GM23248 (cell line): ENCODE results near the gene RFX8.

Experiments
- EZH2 ChIP-seq: fragments of 200-600 bp; sonication (generic); IDR thresholded peaks from 2 replicates; pipeline ENCODE4 v1.6.1; 2018; ENCODE audit warnings: antibody characterized with exemption, mild to moderate bottlenecking; ENCODE audit not compliant: insufficient read depth, poor library complexity, severe bottlenecking
- EZH2phosphoT487 ChIP-seq: fragments of 200-600 bp; sonication (generic); IDR thresholded peaks from 2 replicates; pipeline ENCODE4 v1.6.1; 2018; ENCODE audit warnings: antibody characterized with exemption, moderate library complexity, mild to moderate bottlenecking, low read depth; ENCODE audit not compliant: insufficient read depth

DNA sequence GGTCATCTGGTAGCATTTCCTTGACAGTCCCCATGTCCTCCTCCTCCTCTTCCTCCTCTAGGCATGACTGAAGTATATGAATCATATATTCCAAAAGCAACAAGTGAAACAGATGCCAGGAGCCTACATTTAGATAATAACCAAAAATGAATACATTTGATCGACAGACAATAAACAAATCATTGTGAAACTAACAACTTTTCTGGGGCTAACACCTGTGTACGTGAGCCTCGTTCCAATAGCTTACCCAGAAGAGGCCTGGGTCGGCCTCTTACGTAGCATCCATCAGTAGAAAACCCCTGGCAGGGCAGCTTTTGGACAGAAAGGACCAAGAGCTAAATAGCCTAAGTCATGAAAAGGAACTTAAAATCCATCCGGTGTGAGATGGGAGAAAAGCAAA lies 72.3 kb downstream of the RFX8 start:
- no peak for TF ChIP-seq EZH2
- TF ChIP-seq EZH2phosphoT487: no peak
